Mucosa of descending colon (tissue), 3 donors: ENCODE data around the gene TCF15. TPM values are rescaled to one million over a fixed set of nuclear protein-coding genes. Genes with fewer than 3 reads are reported as not detected.
"Not testable (repeated sequence)": the region's sequence is repeated elsewhere in the genome, so short reads cannot be mapped to it uniquely, and the experiment has no call there.

Source experiments
- ATAC-seq: fragments of 200-7000 bp; cut with Tn5 transposase; one replicate; pipeline ENCODE4 v1.9.1; 2020; ENCODE audit warnings: mild to moderate bottlenecking, moderate library complexity
- DNase-seq, 3 donors: peaks; one replicate each; pipeline ENCODE4 v3.0.0-alpha.2; 2020
- H3K36me3 ChIP-seq: fragments of 200-600 bp; one replicate; pipeline ENCODE4 v1.8.0; 2021; ENCODE audit warnings: low read depth, mild to moderate bottlenecking
- H3K4me1 ChIP-seq: fragments of 200-600 bp; one replicate; pipeline ENCODE4 v1.8.0; 2021; ENCODE audit warnings: low read depth, mild to moderate bottlenecking
- H3K4me3 ChIP-seq: fragments of 200-600 bp; one replicate; pipeline ENCODE4 v1.8.0; 2021; ENCODE audit warnings: mild to moderate bottlenecking
- H3K9me3 ChIP-seq: fragments of 200-600 bp; one replicate; pipeline ENCODE4 v1.8.0; 2021; ENCODE audit warnings: mild to moderate bottlenecking
- intact Hi-C, 2 donors: fragments of 100-400 bp; cut with DNase I in 1 of 2; cut with micrococcal nuclease in 1 of 2; formaldehyde crosslinking; loops; one replicate each; pipeline versions ENCODE4 v1.11.0 to v1.11.1; 2022; cut with DNase I, micrococcal nuclease
- total RNA-seq, 3 donors: library from RNA; stranded (reverse); fragmentation: NEBNext Ultra II Directional in 2 of 3; extraction: Animal tissue kit (Norgen Biotek cat#: 25700) in 2 of 3; gene quantifications; one replicate each; pipeline versions ENCODE4 v1.2.1 to v1.2.4, GENCODE V29; 2021 to 2023
- TF ChIP-seq, protein P1 (sequence below): fragments of 200-600 bp; IDR thresholded peaks from one replicate; pipeline ENCODE4 v1.8.0; 2022; ENCODE audit warnings: antibody characterized with exemption, mild to moderate bottlenecking
- donor health status: DM: no; HTN: no; CAD: no; lungs with moderate emphysema.
- donor health status: DM: no; HTN: no; CAD: no.
- donor health status: DM: no; HTN: yes; CAD: no.

TCF15 gene
- total RNA-seq, 3 donors from 2014 or later, result 0.82 TPM; not detected in 2

GRCh38 chr20:644692-645317, 34.7 kb upstream of the TCF15 start:
- H3K4me1 ChIP-seq, result no peaks in the 10 kb centered on the region
- intact Hi-C loops, result loop anchor here in 1 of 2 donors (10.0 kb wide), 1 partner anchor 290 kb away; no protein-coding TSS in a partner anchor
- no peak overlapping the region for H3K4me3 ChIP-seq
- DNase-seq (no peak), ATAC-seq (no peak)
- no peaks in the 10 kb centered on the region for H3K9me3 ChIP-seq
- H3K36me3 ChIP-seq, result no peaks in the 10 kb centered on the region
- TF ChIP-seq, protein P1, sequence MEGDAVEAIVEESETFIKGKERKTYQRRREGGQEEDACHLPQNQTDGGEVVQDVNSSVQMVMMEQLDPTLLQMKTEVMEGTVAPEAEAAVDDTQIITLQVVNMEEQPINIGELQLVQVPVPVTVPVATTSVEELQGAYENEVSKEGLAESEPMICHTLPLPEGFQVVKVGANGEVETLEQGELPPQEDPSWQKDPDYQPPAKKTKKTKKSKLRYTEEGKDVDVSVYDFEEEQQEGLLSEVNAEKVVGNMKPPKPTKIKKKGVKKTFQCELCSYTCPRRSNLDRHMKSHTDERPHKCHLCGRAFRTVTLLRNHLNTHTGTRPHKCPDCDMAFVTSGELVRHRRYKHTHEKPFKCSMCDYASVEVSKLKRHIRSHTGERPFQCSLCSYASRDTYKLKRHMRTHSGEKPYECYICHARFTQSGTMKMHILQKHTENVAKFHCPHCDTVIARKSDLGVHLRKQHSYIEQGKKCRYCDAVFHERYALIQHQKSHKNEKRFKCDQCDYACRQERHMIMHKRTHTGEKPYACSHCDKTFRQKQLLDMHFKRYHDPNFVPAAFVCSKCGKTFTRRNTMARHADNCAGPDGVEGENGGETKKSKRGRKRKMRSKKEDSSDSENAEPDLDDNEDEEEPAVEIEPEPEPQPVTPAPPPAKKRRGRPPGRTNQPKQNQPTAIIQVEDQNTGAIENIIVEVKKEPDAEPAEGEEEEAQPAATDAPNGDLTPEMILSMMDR, result no peak

- TF ChIP-seq, protein P1, result no peak
- no peak overlapping the region for H3K4me3 ChIP-seq
- no peaks in the 10 kb centered on the region for H3K9me3 ChIP-seq
- DNase-seq, result no peak
- H3K4me1 ChIP-seq, result no peaks in the 10 kb centered on the region
- ATAC-seq, result no peak
- intact Hi-C loops, result loop anchor here in 1 of 2 donors (10.0 kb wide), 1 partner anchor 288 kb away; no protein-coding TSS in a partner anchor
- H3K36me3 ChIP-seq, result no peaks in the 10 kb centered on the region
Measured at GRCh38 chr20:642398-643174, 32.5 kb upstream of the TCF15 start.

DNA sequence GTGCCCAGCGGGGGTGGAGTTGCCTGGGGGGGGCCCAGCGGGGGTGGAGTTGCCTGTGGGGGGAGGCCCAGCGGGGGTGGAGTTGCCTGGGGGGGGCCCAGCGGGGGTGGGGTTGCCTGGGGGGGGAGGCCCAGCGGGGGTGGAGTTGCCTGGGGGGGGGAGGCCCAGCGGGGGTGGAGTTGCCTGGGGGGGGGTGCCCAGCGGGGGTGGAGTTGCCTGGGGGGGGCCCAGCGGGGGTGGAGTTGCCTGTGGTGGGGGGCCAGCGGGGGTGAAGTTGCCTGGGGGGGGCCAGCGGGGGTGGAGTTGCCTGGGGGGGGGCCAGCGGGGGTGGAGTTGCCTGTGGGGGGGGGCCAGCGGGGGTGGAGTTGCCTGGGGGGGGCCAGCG, 31.9 kb upstream of the TCF15 start:
- not testable (repeated sequence) for DNase-seq, H3K4me3 ChIP-seq, H3K9me3 ChIP-seq, H3K4me1 ChIP-seq, ATAC-seq, H3K36me3 ChIP-seq
- intact Hi-C loops, result loop anchor here in 1 of 2 donors (10.0 kb wide), 1 partner anchor 287 kb away; no protein-coding TSS in a partner anchor

GRCh38 chr20:641516-641875, 31.4 kb upstream of the TCF15 start:
- intact Hi-C loops, result loop anchor here in 1 of 2 donors (10.0 kb wide), 1 partner anchor 287 kb away; no protein-coding TSS in a partner anchor
- H3K4me3 ChIP-seq, result no peak overlapping the region
- TF ChIP-seq, protein P1, result no peak
- ATAC-seq (no peak), DNase-seq (no peak)
- H3K9me3 ChIP-seq, result no peaks in the 10 kb centered on the region
- no peaks in the 10 kb centered on the region for H3K36me3 ChIP-seq
- no peaks in the 10 kb centered on the region for H3K4me1 ChIP-seq

DNA sequence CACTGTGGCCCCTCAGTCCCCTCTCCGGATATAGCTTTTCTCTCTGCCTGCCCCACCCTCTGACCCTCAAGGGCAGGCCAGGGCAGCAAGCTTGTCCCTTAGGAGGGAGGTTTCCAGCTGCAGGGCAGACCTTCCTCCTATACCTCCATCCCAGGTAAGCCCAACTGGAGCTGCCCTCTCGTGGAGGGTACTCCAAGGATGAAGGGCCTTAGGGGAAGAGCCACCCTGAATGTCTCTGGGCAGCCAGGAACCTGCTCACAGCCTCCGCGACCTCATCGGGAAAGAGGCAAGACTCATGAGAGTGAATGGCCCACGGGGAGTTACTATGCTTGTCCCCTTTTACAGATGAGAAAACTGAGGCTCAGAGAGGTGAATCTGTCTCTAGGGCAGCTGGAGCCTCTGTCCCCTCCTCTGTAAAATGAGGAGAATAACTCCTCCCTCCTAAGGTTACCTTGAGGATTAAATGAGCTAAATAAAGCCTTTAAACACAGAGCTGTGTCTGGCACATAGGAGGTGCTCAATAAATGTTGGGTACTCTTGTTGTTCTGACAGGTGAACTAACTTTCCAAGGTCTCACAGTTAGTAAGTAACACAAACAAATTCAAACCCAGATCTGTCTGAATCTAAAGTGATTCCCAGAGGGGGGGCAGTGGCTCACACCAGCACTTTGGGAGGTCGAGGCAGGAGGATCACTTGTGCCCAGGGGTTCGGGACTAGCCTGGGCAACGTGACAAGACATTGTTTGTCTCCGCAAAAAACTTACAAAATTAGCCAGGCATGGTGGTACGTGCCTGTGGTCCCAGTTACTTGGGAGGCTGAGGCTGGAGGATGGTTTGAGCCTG, 30.8 kb upstream of the TCF15 start:
- Histone ChIP-seq H3K36me3 (no peaks in the 10 kb centered on the region), H3K4me3 (no peak overlapping the region), H3K4me1 (no peaks in the 10 kb centered on the region), H3K9me3 (no peaks in the 10 kb centered on the region)
- TF ChIP-seq, protein P1, result no peak
- intact Hi-C loops, result loop anchor here in 1 of 2 donors (10.0 kb wide), 1 partner anchor 286 kb away; no protein-coding TSS in a partner anchor
- no peak for DNase-seq
- ATAC-seq, result no peak
